KMS-11 (cell line): ENCODE measurements around the gene OR3A2.
"Not testable (repeated sequence)": the region's sequence is repeated elsewhere in the genome, so short reads cannot be mapped to it uniquely, and the experiment has no call there.

Experiments used
- H2AFZ ChIP-seq: fragments of 200-600 bp; sonication (generic); 2 replicates; pipeline ENCODE4 v1.6.1; 2016; ENCODE audit warnings: antibody characterized with exemption, mixed run types, low read depth
- H3K27ac ChIP-seq: fragments of 200-600 bp; sonication (generic); 2 replicates; pipeline ENCODE4 v1.6.1; 2016; ENCODE audit warnings: mild to moderate bottlenecking, mixed run types
- H3K27me3 ChIP-seq: fragments of 200-600 bp; sonication (generic); 2 replicates; pipeline ENCODE4 v1.6.1; 2017; ENCODE audit warnings: mild to moderate bottlenecking, low read depth, mixed run types, moderate library complexity; ENCODE audit not compliant: insufficient read depth
- H3K36me3 ChIP-seq: fragments of 200-600 bp; sonication (generic); 2 replicates; pipeline ENCODE4 v1.6.1; 2017; ENCODE audit warnings: mild to moderate bottlenecking, mixed run types; ENCODE audit not compliant: insufficient read depth
- H3K4me1 ChIP-seq: fragments of 200-600 bp; sonication (generic); 2 replicates; pipeline ENCODE4 v1.6.1; 2016; ENCODE audit warnings: mild to moderate bottlenecking, low read depth, mixed run types; ENCODE audit not compliant: poor library complexity, severe bottlenecking
- H3K4me2 ChIP-seq: fragments of 200-600 bp; sonication (generic); 2 replicates; pipeline ENCODE4 v1.7.0; 2016; ENCODE audit warnings: mild to moderate bottlenecking, mixed run types
- H3K4me3 ChIP-seq: fragments of 200-600 bp; sonication (generic); IDR thresholded peaks from 2 replicates; pipeline ENCODE4 v1.6.1; 2017; ENCODE audit warnings: low read depth, low read length, mixed read lengths; ENCODE audit not compliant: insufficient read depth
- H3K79me2 ChIP-seq: fragments of 200-600 bp; sonication (generic); 2 replicates; pipeline ENCODE4 v1.6.1; 2016; ENCODE audit warnings: low read depth, mixed run types; ENCODE audit not compliant: insufficient read depth
- H3K9ac ChIP-seq: fragments of 200-600 bp; sonication (generic); 2 replicates; pipeline ENCODE4 v1.6.1; 2016; ENCODE audit warnings: mild to moderate bottlenecking, mixed run types
- H4K20me1 ChIP-seq: fragments of 200-600 bp; sonication (generic); 2 replicates; pipeline ENCODE4 v1.6.1; 2016; ENCODE audit warnings: mild to moderate bottlenecking, mixed run types; ENCODE audit not compliant: insufficient read depth
- CTCF ChIP-seq: fragments of 200-600 bp; sonication (generic); conservative IDR thresholded peaks from 2 replicates; pipeline ENCODE4 v1.6.1; 2017; ENCODE audit warnings: low read depth, mild to moderate bottlenecking, antibody characterized with exemption, low read length, moderate library complexity, mixed read lengths

The OR3A2 gene

GRCh38 chr17:3298260-3298659 is 87.8 kb downstream of the OR3A2 start, which contains the start of gene OR3A1:
Gene OR3A1, minus strand, starts transcription at chr17:3298360. Its CDS starts 5,778 bp downstream, at chr17:3292582.
- Histone ChIP-seq H3K4me3 (no peak within 1 kb of the TSS), H3K4me2 (no peak within 1 kb of the TSS), H3K27me3 (no peaks in the 10 kb centered on the region), H3K9ac (no peak within 1 kb of the TSS), H3K4me1 (no peaks in the 10 kb centered on the region), H2AFZ (no peak within 1 kb of the TSS), H3K27ac (no peak within 1 kb of the TSS), H3K79me2 (no peaks in the 10 kb centered on the region), H3K36me3 (no peaks in the 10 kb centered on the region), H4K20me1 (no peaks in the 10 kb centered on the region)
- TF ChIP-seq CTCF: no peak

- no peak overlapping the region for H3K27ac ChIP-seq
- H3K4me1 ChIP-seq: no peaks in the 10 kb centered on the region
- no peaks in the 10 kb centered on the region for H3K27me3 ChIP-seq
- H2AFZ ChIP-seq: no peak overlapping the region
- no peaks in the 10 kb centered on the region for H3K79me2 ChIP-seq
- H3K4me2 ChIP-seq: no peak overlapping the region
- no peak overlapping the region for H3K4me3 ChIP-seq
- no peak overlapping the region for H3K9ac ChIP-seq
- H4K20me1 ChIP-seq: no peaks in the 10 kb centered on the region
- no peaks in the 10 kb centered on the region for H3K36me3 ChIP-seq
- no peak for TF ChIP-seq CTCF
Observed at GRCh38 chr17:3295632-3296031, 90.5 kb downstream of the OR3A2 start.

- not testable (repeated sequence) for H3K27ac ChIP-seq, H3K4me1 ChIP-seq, H4K20me1 ChIP-seq, H3K4me2 ChIP-seq, H3K79me2 ChIP-seq, H2AFZ ChIP-seq, H3K9ac ChIP-seq, H3K4me3 ChIP-seq, H3K27me3 ChIP-seq, H3K36me3 ChIP-seq
Observed at GRCh38 chr17:3293548-3293947, 92.6 kb downstream of the OR3A2 start.

- no peaks in the 10 kb centered on the region for H3K4me1 ChIP-seq
- no peak overlapping the region for H3K4me2 ChIP-seq
- H3K9ac ChIP-seq: no peak overlapping the region
- no peak for TF ChIP-seq CTCF
- H4K20me1 ChIP-seq: no peaks in the 10 kb centered on the region
- no peak overlapping the region for H2AFZ ChIP-seq
- H3K79me2 ChIP-seq: no peaks in the 10 kb centered on the region
- H3K27me3 ChIP-seq: no peaks in the 10 kb centered on the region
- no peak overlapping the region for H3K4me3 ChIP-seq
- H3K27ac ChIP-seq: no peak overlapping the region
- no peaks in the 10 kb centered on the region for H3K36me3 ChIP-seq
Observed at GRCh38 chr17:3282901-3283300, 103.2 kb downstream of the OR3A2 start.

- H3K4me1 ChIP-seq: no peaks in the 10 kb centered on the region
- no peak for TF ChIP-seq CTCF
- H3K27me3 ChIP-seq: no peaks in the 10 kb centered on the region
Observed at GRCh38 chr17:3276126-3276525, 110.0 kb downstream of the OR3A2 start.

More at GRCh38 chr17:3276126-3276525, 110.0 kb downstream of the OR3A2 start:
- Histone ChIP-seq H4K20me1 (no peaks in the 10 kb centered on the region), H3K27ac (no peak overlapping the region), H2AFZ (no peak overlapping the region), H3K79me2 (no peaks in the 10 kb centered on the region), H3K4me2 (no peak overlapping the region), H3K36me3 (no peaks in the 10 kb centered on the region), H3K9ac (no peak overlapping the region), H3K4me3 (no peak overlapping the region)
